H9 (cell line): ENCODE measurements around the gene IFT27. TPM values are rescaled to one million over a fixed set of nuclear protein-coding genes. Genes with fewer than 3 reads are reported as not detected.

Source experiments
- DNase-seq: peaks from one replicate; pipeline ENCODE4 v3.0.0-alpha.2; 2017
- H2AFZ ChIP-seq: one replicate; pipeline ENCODE4 v1.6.1; 2013; ENCODE audit warnings: mild to moderate bottlenecking, low read length, control low read depth, moderate library complexity
- H2AK5ac ChIP-seq: 2 replicates; pipeline ENCODE4 v1.6.1; 2013; ENCODE audit warnings: low read length, control low read depth, mixed read lengths; ENCODE audit not compliant: insufficient read length
- H2BK120ac ChIP-seq: one replicate; pipeline ENCODE4 v1.6.1; 2013; ENCODE audit warnings: low read depth, mild to moderate bottlenecking, low read length, control low read depth, inconsistent platforms; ENCODE audit not compliant: poor library complexity, severe bottlenecking
- H2BK12ac ChIP-seq: 2 replicates; pipeline ENCODE4 v1.6.1; 2013; ENCODE audit warnings: low read length, control low read depth, mixed read lengths, low read depth; ENCODE audit not compliant: insufficient read length
- H2BK15ac ChIP-seq: 2 replicates; pipeline ENCODE4 v1.6.1; 2013; ENCODE audit warnings: low read depth, low read length, control low read depth
- H2BK20ac ChIP-seq: one replicate; pipeline ENCODE4 v1.6.1; 2013; ENCODE audit warnings: low read depth, mild to moderate bottlenecking, low read length, control low read depth, inconsistent platforms; ENCODE audit not compliant: poor library complexity, severe bottlenecking
- H2BK5ac ChIP-seq: 2 replicates; pipeline ENCODE4 v1.6.1; 2013; ENCODE audit warnings: low read length, control low read depth, mixed read lengths; ENCODE audit not compliant: insufficient read length
- H3K14ac ChIP-seq: 2 replicates; pipeline ENCODE4 v1.6.1; 2013; ENCODE audit warnings: low read length, control low read depth; ENCODE audit not compliant: insufficient read depth
- H3K18ac ChIP-seq: 2 replicates; pipeline ENCODE4 v1.6.1; 2013; ENCODE audit warnings: low read depth, mild to moderate bottlenecking, mixed read lengths, low read length, control low read depth; ENCODE audit not compliant: insufficient read length
- H3K23ac ChIP-seq: 2 replicates; pipeline ENCODE4 v1.6.1; 2013; ENCODE audit warnings: low read length, control low read depth, mixed read lengths, low read depth; ENCODE audit not compliant: insufficient read length
- H3K23me2 ChIP-seq: 2 replicates; pipeline ENCODE4 v1.6.1; 2013; ENCODE audit warnings: low read depth, mild to moderate bottlenecking, mixed read lengths, low read length, control low read depth; ENCODE audit not compliant: insufficient read length, poor library complexity, severe bottlenecking
- H3K27ac ChIP-seq: 2 replicates; pipeline ENCODE4 v1.5.1; 2013; ENCODE audit warnings: low read length, control low read depth, mixed read lengths, low read depth; ENCODE audit not compliant: insufficient read length
- H3K27me3 ChIP-seq: 2 replicates; pipeline ENCODE4 v1.6.1; 2013; ENCODE audit warnings: low read length, control low read depth, inconsistent platforms; ENCODE audit not compliant: insufficient read depth
- H3K4ac ChIP-seq: 2 replicates; pipeline ENCODE4 v1.6.1; 2013; ENCODE audit warnings: low read depth, mild to moderate bottlenecking, control low read depth, inconsistent platforms, low read length, moderate library complexity
- H3K4me1 ChIP-seq: 2 replicates; pipeline ENCODE4 v1.6.1; 2013; ENCODE audit warnings: low read length, control low read depth, inconsistent platforms; ENCODE audit not compliant: insufficient read depth
- H3K4me2 ChIP-seq: 2 replicates; pipeline ENCODE4 v1.6.1; 2013; ENCODE audit warnings: low read length, control low read depth, mixed read lengths; ENCODE audit not compliant: insufficient read length, insufficient read depth
- H3K56ac ChIP-seq: 2 replicates; pipeline ENCODE4 v1.6.1; 2013; ENCODE audit warnings: low read depth, mild to moderate bottlenecking, mixed read lengths, low read length, control low read depth; ENCODE audit not compliant: insufficient read length
- H3K79me1 ChIP-seq: 2 replicates; pipeline ENCODE4 v1.6.1; 2013; ENCODE audit warnings: low read depth, mild to moderate bottlenecking, moderate library complexity, low read length, control low read depth, inconsistent platforms; ENCODE audit not compliant: insufficient read depth, poor library complexity, severe bottlenecking
- H3K79me2 ChIP-seq: 2 replicates; pipeline ENCODE4 v1.6.1; 2013; ENCODE audit warnings: low read length, control low read depth, inconsistent platforms; ENCODE audit not compliant: insufficient read depth
- H3K9ac ChIP-seq: 2 replicates; pipeline ENCODE4 v1.6.1; 2013; ENCODE audit warnings: low read length, control low read depth, mixed read lengths; ENCODE audit not compliant: insufficient read length; ENCODE audit errors: extremely low read depth
- H3K9me3 ChIP-seq: one replicate; pipeline ENCODE4 v1.6.1; 2013; ENCODE audit warnings: low read depth, low read length, inconsistent platforms; ENCODE audit not compliant: control insufficient read depth
- H3T11ph ChIP-seq: one replicate; pipeline ENCODE4 v1.6.1; 2013; ENCODE audit warnings: mild to moderate bottlenecking, low read length, control low read depth, inconsistent platforms
- H4K20me1 ChIP-seq: one replicate; pipeline ENCODE4 v1.6.1; 2013; ENCODE audit not compliant: control insufficient read depth, insufficient read length, insufficient read depth
- H4K5ac ChIP-seq: 2 replicates; pipeline ENCODE4 v1.6.1; 2013; ENCODE audit warnings: low read depth, mild to moderate bottlenecking, mixed read lengths, low read length, control low read depth; ENCODE audit not compliant: insufficient read length
- H4K8ac ChIP-seq: replicated peaks from 2 replicates; pipeline ENCODE4 v1.6.1; 2013; ENCODE audit warnings: low read length, control low read depth, mixed read lengths, low read depth; ENCODE audit not compliant: insufficient read length
- H4K91ac ChIP-seq: 2 replicates; pipeline ENCODE4 v1.6.1; 2013; ENCODE audit warnings: low read depth, mild to moderate bottlenecking, moderate library complexity, mixed read lengths, low read length, control low read depth; ENCODE audit not compliant: insufficient read length
- H3K27ac Mint-ChIP-seq, 3 experiments: 2 replicates in 2 of 3; 3 replicates in 1 of 3; pipeline ENCODE4 v1.8.0; 2020 to 2021; ENCODE audit warnings: mixed read lengths in 3 of 3, mild to moderate bottlenecking in 1 of 3, moderate library complexity in 1 of 3
- H3K27me3 Mint-ChIP-seq: 2 replicates; pipeline ENCODE4 v1.8.0; 2021; ENCODE audit warnings: low read depth, mild to moderate bottlenecking, moderate library complexity, mixed read lengths
- H3K36me3 Mint-ChIP-seq, 3 experiments: 2 replicates in 2 of 3; 3 replicates in 1 of 3; pipeline ENCODE4 v1.8.0; 2020 to 2021; ENCODE audit warnings: low read depth in 3 of 3, mixed read lengths in 3 of 3; ENCODE audit not compliant: insufficient read depth in 1 of 3
- H3K4me1 Mint-ChIP-seq, 2 experiments: 2 replicates each; pipeline ENCODE4 v1.8.0; 2020; ENCODE audit warnings: mixed read lengths in 2 of 2
- H3K4me3 Mint-ChIP-seq, 2 experiments: 2 replicates in 1 of 2; 3 replicates in 1 of 2; pipeline ENCODE4 v1.8.0; 2020 to 2021; ENCODE audit warnings: mild to moderate bottlenecking in 2 of 2, mixed read lengths in 2 of 2, moderate library complexity in 1 of 2
- H3K9me3 Mint-ChIP-seq, 2 experiments: 2 replicates in 1 of 2; 3 replicates in 1 of 2; pipeline ENCODE4 v1.8.0; 2020; ENCODE audit warnings: mild to moderate bottlenecking in 2 of 2, mixed read lengths in 2 of 2, moderate library complexity in 1 of 2
- CTCF ChIP-seq: fragments of 200-600 bp; sonication (generic); conservative IDR thresholded peaks from 3 replicates; pipeline ENCODE4 v1.8.0; 2021; ENCODE audit warnings: antibody characterized with exemption, mild to moderate bottlenecking
- WGBS: extraction: QIAGEN DNeasy Blood & Tissue Kit; methylation state at CpG from one replicate; pipeline ENCODE4 v1.1.7; 2013; ENCODE audit warnings: missing lambda C conversion rate, low lambda C conversion rate, mixed read lengths; ENCODE audit not compliant: insufficient read length; ENCODE audit errors: extremely low coverage; 5-methylcytosine and 5-hydroxymethylcytosine counted together
- total RNA-seq: library from RNA; stranded (reverse); gene quantifications from 2 replicates; pipeline ENCODE4 v1.2.1, GENCODE V29; 2021

Gene IFT27
- total RNA-seq, 1 experiment from 2014 or later, result 43.4 TPM

GRCh38 chr22:36743011-36743410, 32.9 kb downstream of the IFT27 start:
- no peak overlapping the region for H3K18ac ChIP-seq

More at GRCh38 chr22:36743011-36743410, 32.9 kb downstream of the IFT27 start:
- Histone ChIP-seq H3K56ac (no peak overlapping the region), H3K9me3 (no peaks in the 10 kb centered on the region), H3K9ac (no peak overlapping the region), H2BK20ac (no peak overlapping the region), H3K4me2 (no peak overlapping the region), H4K20me1 (no peaks in the 10 kb centered on the region), H3K79me2 (no peaks in the 10 kb centered on the region), H2BK120ac (no peak overlapping the region), H2BK5ac (no peak overlapping the region), H3K79me1 (no peaks in the 10 kb centered on the region), H3K4me1 (no peaks in the 10 kb centered on the region), H3K23ac (no peak overlapping the region), H3K4ac (no peak overlapping the region), H2AK5ac (no peak overlapping the region), H4K8ac (no peak overlapping the region), H3K14ac (no peak overlapping the region), H2AFZ (no peak overlapping the region), H4K5ac (no peak overlapping the region), H3K27me3 (no peaks in the 10 kb centered on the region), H3K23me2 (no peaks in the 10 kb centered on the region), H3T11ph (no peak overlapping the region), H4K91ac (no peak overlapping the region), H3K27ac (no peak overlapping the region), H2BK12ac (no peak overlapping the region), H2BK15ac (no peak overlapping the region)
- H3K9me3 Mint-ChIP-seq, result peaks cover 0 to 5% of the 10 kb centered on the region in 2 experiments; a peak in 3 of 5 replicates
- DNase-seq, result peak; percentile 23
- no peak overlapping the region for H3K27ac Mint-ChIP-seq
- 0 out of 4 replicates have a peak, but pooled peaks cover 0 to 2% of the 10 kb centered on the region in 2 experiments for H3K4me1 Mint-ChIP-seq
- no CpG with 5 or more reads among the region's 4 CpGs for WGBS
- peaks cover 51% of the 10 kb centered on the region for H3K27me3 Mint-ChIP-seq
- H3K4me3 Mint-ChIP-seq, result no peak overlapping the region
- TF ChIP-seq CTCF, result no peak
- peaks cover 0 to 4% (median 0%) of the 10 kb centered on the region in 3 experiments; a peak in 2 of 7 replicates for H3K36me3 Mint-ChIP-seq
